ENCODE results near the gene SMIM15.

DNA sequence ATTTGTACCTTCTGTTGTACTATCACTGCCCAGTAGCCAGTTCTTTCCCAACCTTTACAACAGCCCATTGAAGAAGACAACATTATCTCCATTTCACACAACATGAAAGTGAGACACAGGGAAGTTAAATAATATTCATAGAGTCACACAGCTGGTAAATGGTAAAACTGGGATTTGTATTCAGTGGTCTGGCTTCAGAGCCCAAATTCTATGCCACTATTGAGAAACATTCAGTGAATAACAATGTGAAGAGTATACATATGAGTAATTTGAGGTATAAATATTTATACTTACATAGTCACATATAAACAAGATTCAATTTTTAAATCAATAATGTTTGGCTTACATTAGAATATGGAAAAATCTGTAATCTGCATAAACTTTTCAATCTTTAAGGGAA, 13.8 kb downstream of the SMIM15 start:
- TF ChIP-seq, protein P1, sequence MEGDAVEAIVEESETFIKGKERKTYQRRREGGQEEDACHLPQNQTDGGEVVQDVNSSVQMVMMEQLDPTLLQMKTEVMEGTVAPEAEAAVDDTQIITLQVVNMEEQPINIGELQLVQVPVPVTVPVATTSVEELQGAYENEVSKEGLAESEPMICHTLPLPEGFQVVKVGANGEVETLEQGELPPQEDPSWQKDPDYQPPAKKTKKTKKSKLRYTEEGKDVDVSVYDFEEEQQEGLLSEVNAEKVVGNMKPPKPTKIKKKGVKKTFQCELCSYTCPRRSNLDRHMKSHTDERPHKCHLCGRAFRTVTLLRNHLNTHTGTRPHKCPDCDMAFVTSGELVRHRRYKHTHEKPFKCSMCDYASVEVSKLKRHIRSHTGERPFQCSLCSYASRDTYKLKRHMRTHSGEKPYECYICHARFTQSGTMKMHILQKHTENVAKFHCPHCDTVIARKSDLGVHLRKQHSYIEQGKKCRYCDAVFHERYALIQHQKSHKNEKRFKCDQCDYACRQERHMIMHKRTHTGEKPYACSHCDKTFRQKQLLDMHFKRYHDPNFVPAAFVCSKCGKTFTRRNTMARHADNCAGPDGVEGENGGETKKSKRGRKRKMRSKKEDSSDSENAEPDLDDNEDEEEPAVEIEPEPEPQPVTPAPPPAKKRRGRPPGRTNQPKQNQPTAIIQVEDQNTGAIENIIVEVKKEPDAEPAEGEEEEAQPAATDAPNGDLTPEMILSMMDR (IDR thresholded peaks at IDR 0.05; ENCODE audit: insufficient read depth, low read length), result no peak
- TF ChIP-seq POLR2AphosphoS5 (IDR thresholded peaks at IDR 0.05; ENCODE audit: low read depth) (no peak), SPI1 (IDR thresholded peaks at IDR 0.05; ENCODE audit: borderline replicate concordance, low read depth) (no peak), GABPA (IDR thresholded peaks at IDR 0.05; ENCODE audit: low read depth) (no peak)
- TF ChIP-seq, protein P2, sequence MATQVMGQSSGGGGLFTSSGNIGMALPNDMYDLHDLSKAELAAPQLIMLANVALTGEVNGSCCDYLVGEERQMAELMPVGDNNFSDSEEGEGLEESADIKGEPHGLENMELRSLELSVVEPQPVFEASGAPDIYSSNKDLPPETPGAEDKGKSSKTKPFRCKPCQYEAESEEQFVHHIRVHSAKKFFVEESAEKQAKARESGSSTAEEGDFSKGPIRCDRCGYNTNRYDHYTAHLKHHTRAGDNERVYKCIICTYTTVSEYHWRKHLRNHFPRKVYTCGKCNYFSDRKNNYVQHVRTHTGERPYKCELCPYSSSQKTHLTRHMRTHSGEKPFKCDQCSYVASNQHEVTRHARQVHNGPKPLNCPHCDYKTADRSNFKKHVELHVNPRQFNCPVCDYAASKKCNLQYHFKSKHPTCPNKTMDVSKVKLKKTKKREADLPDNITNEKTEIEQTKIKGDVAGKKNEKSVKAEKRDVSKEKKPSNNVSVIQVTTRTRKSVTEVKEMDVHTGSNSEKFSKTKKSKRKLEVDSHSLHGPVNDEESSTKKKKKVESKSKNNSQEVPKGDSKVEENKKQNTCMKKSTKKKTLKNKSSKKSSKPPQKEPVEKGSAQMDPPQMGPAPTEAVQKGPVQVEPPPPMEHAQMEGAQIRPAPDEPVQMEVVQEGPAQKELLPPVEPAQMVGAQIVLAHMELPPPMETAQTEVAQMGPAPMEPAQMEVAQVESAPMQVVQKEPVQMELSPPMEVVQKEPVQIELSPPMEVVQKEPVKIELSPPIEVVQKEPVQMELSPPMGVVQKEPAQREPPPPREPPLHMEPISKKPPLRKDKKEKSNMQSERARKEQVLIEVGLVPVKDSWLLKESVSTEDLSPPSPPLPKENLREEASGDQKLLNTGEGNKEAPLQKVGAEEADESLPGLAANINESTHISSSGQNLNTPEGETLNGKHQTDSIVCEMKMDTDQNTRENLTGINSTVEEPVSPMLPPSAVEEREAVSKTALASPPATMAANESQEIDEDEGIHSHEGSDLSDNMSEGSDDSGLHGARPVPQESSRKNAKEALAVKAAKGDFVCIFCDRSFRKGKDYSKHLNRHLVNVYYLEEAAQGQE (IDR thresholded peaks at IDR 0.05; ENCODE audit: insufficient replicate concordance, low read depth), result no peak
